Fibroblast of skin of abdomen (primary cell): ENCODE data around the gene CD22.
"Not testable (repeated sequence)": the region's sequence is repeated elsewhere in the genome, so short reads cannot be mapped to it uniquely, and the experiment has no call there.

ENCODE experiments used
- DNase-seq: peaks from one replicate; pipeline ENCODE4 v3.0.0-alpha.2; 2013

CD22 gene

GRCh38 chr19:35359395-35359794, 30.4 kb downstream of the CD22 start:
- DNase-seq: not testable (repeated sequence)

GRCh38 chr19:35360081-35360480, 31.1 kb downstream of the CD22 start:
- DNase-seq: not testable (repeated sequence)

- DNase-seq: no peak
Measured at GRCh38 chr19:35360880-35361420, 32.0 kb downstream of the CD22 start.

GRCh38 chr19:35362261-35363000, 33.4 kb downstream of the CD22 start:
- DNase-seq: no peak

- no peak for DNase-seq
Measured at GRCh38 chr19:35363001-35363590, 34.1 kb downstream of the CD22 start.

GRCh38 chr19:35363711-35364425, 34.9 kb downstream of the CD22 start:
- DNase-seq: no peak

GRCh38 chr19:35365303-35365702, 36.3 kb downstream of the CD22 start:
- DNase-seq: no peak

GRCh38 chr19:35368378-35368777, 39.4 kb downstream of the CD22 start:
- no peak for DNase-seq

- DNase-seq: no peak
Measured at GRCh38 chr19:35369522-35369921, 40.5 kb downstream of the CD22 start.

- no peak for DNase-seq
Measured at GRCh38 chr19:35370722-35371121, 41.7 kb downstream of the CD22 start, which contains the start of gene GPR42. GPR42 (plus strand) TSS chr19:35371068; CDS start chr19:35371360, 292 bp downstream.

- DNase-seq: no peak
Measured at GRCh38 chr19:35373492-35373891, 44.5 kb downstream of the CD22 start.

- not testable (repeated sequence) for DNase-seq
Measured at GRCh38 chr19:35374031-35374430, 45.0 kb downstream of the CD22 start.

- DNase-seq: no peak
Measured at GRCh38 chr19:35375505-35376307, 46.7 kb downstream of the CD22 start.

- DNase-seq: no peak
Measured at GRCh38 chr19:35377656-35378055, 48.7 kb downstream of the CD22 start.

GRCh38 chr19:35378356-35378755, 49.4 kb downstream of the CD22 start:
- DNase-seq: no peak

GRCh38 chr19:35379545-35379944, 50.6 kb downstream of the CD22 start:
- not testable (repeated sequence) for DNase-seq

GRCh38 chr19:35379992-35380391, 51.0 kb downstream of the CD22 start:
- DNase-seq: no peak

- DNase-seq: no peak
Measured at GRCh38 chr19:35380450-35381124, 51.6 kb downstream of the CD22 start.

- no peak for DNase-seq
Measured at GRCh38 chr19:35381318-35381717, 52.3 kb downstream of the CD22 start.

- no peak for DNase-seq
Measured at GRCh38 chr19:35381926-35382325, 52.9 kb downstream of the CD22 start.

- DNase-seq: no peak
Measured at GRCh38 chr19:35383536-35383935, 54.5 kb downstream of the CD22 start.
